ENCODE data around the gene HOXB5. TPM values are rescaled to one million over a fixed set of nuclear protein-coding genes. Genes with fewer than 3 reads are reported as not detected.

The HOXB5 gene
- total RNA-seq, 1 donor from 2014 or later, result not detected

- peaks cover 4% of the 10 kb centered on the region for H3K4me1 Mint-ChIP-seq
- no peak overlapping the region for H3K4me2 ChIP-seq
- H3K36me3 Mint-ChIP-seq, result no peaks in the 10 kb centered on the region
- H3K27ac ChIP-seq, result no peak overlapping the region
- no peaks in the 10 kb centered on the region for H3K4me1 ChIP-seq
- peaks cover 100% of the 10 kb centered on the region for H3K27me3 ChIP-seq
- H3F3A ChIP-seq (ENCODE audit: low read depth), result no peaks in the 10 kb centered on the region
- peaks cover 89% of the 10 kb centered on the region for H4K20me1 ChIP-seq (ENCODE audit: low read depth)
- TF ChIP-seq EZH2phosphoT487 (IDR thresholded peaks at IDR 0.05) (no peak), CTCF (IDR thresholded peaks at IDR 0.05) (no peak), EZH2 (IDR thresholded peaks at IDR 0.05) (peak; percentile 20)
- H3K9me3 ChIP-seq (ENCODE audit: low read depth), result no peaks in the 10 kb centered on the region
- H3K9ac ChIP-seq, result no peak overlapping the region
- peaks cover 96% of the 10 kb centered on the region for H3K27me3 Mint-ChIP-seq (ENCODE audit: insufficient read depth, low read depth)
- H3K4me3 ChIP-seq, result no peak overlapping the region
- no peaks in the 10 kb centered on the region for H3K79me2 ChIP-seq (ENCODE audit: low read depth)
- H3K9me3 Mint-ChIP-seq, result peaks cover 16% of the 10 kb centered on the region
- DNase-seq (ENCODE audit: low spot score), result no peak
- H2AFZ ChIP-seq (replicated peaks), result no peak overlapping the region
- H3K4me3 Mint-ChIP-seq, result no peak overlapping the region
- no peak overlapping the region for H3K27ac Mint-ChIP-seq
- H3K36me3 ChIP-seq, result no peaks in the 10 kb centered on the region
Measured at GRCh38 chr17:48631693-48632578, 38.4 kb upstream of the HOXB5 start.

- no peaks in the 10 kb centered on the region for H3K4me1 ChIP-seq
- DNase-seq (ENCODE audit: low spot score), result no peak
- peaks cover 3% of the 10 kb centered on the region for H3K4me1 Mint-ChIP-seq
- peaks cover 92% of the 10 kb centered on the region for H4K20me1 ChIP-seq (ENCODE audit: low read depth)
- H3K4me3 ChIP-seq, result no peak overlapping the region
- no peaks in the 10 kb centered on the region for H3K79me2 ChIP-seq (ENCODE audit: low read depth)
- peaks cover 100% of the 10 kb centered on the region for H3K27me3 ChIP-seq
- no peak overlapping the region for H2AFZ ChIP-seq (replicated peaks)
- no peaks in the 10 kb centered on the region for H3K9me3 ChIP-seq (ENCODE audit: low read depth)
- peaks cover 95% of the 10 kb centered on the region for H3K27me3 Mint-ChIP-seq (ENCODE audit: insufficient read depth, low read depth)
- peaks cover 15% of the 10 kb centered on the region for H3K9me3 Mint-ChIP-seq
- H3K9ac ChIP-seq, result no peak overlapping the region
- H3K4me3 Mint-ChIP-seq, result peak overlapping the region; percentile 59
- no peak overlapping the region for H3K27ac ChIP-seq
- no peaks in the 10 kb centered on the region for H3K36me3 Mint-ChIP-seq
- no peak overlapping the region for H3K27ac Mint-ChIP-seq
- no peak overlapping the region for H3K4me2 ChIP-seq
- TF ChIP-seq EZH2 (IDR thresholded peaks at IDR 0.05) (no peak), EZH2phosphoT487 (IDR thresholded peaks at IDR 0.05) (peak; percentile 31)
- H3K36me3 ChIP-seq, result no peaks in the 10 kb centered on the region
- H3F3A ChIP-seq (ENCODE audit: low read depth), result no peaks in the 10 kb centered on the region
Measured at GRCh38 chr17:48630925-48631692, 37.5 kb upstream of the HOXB5 start.

- H4K20me1 ChIP-seq (ENCODE audit: low read depth), result peaks cover 95% of the 10 kb centered on the region
- peaks cover 4% of the 10 kb centered on the region for H3F3A ChIP-seq (ENCODE audit: low read depth)
- H3K36me3 ChIP-seq, result no peaks in the 10 kb centered on the region
- no peak overlapping the region for H3K4me3 Mint-ChIP-seq
- DNase-seq (ENCODE audit: low spot score), result no peak
- H3K27ac Mint-ChIP-seq, result no peak overlapping the region
- H3K27ac ChIP-seq, result no peak overlapping the region
- H3K27me3 ChIP-seq, result peaks cover 100% of the 10 kb centered on the region
- H3K4me3 ChIP-seq, result no peak overlapping the region
- peaks cover 93% of the 10 kb centered on the region for H3K27me3 Mint-ChIP-seq (ENCODE audit: insufficient read depth, low read depth)
- TF ChIP-seq CTCF (IDR thresholded peaks at IDR 0.05) (no peak), EZH2 (IDR thresholded peaks at IDR 0.05) (peak; percentile 31), EZH2phosphoT487 (IDR thresholded peaks at IDR 0.05) (no peak)
- H3K9ac ChIP-seq, result no peak overlapping the region
- H3K36me3 Mint-ChIP-seq, result no peaks in the 10 kb centered on the region
- peaks cover 14% of the 10 kb centered on the region for H3K9me3 Mint-ChIP-seq
- no peak overlapping the region for H3K4me2 ChIP-seq
- H3K4me1 Mint-ChIP-seq, result peaks cover 6% of the 10 kb centered on the region
- no peaks in the 10 kb centered on the region for H3K9me3 ChIP-seq (ENCODE audit: low read depth)
- peaks cover 8% of the 10 kb centered on the region for H3K4me1 ChIP-seq
- H3K79me2 ChIP-seq (ENCODE audit: low read depth), result no peaks in the 10 kb centered on the region
- no peak overlapping the region for H2AFZ ChIP-seq (replicated peaks)
Measured at GRCh38 chr17:48630009-48630924, 36.7 kb upstream of the HOXB5 start.
